ENCODE data around the gene BCAN. TPM values are rescaled to one million over a fixed set of nuclear protein-coding genes. Genes with fewer than 3 reads are reported as not detected.

BCAN gene
- total RNA-seq, 1 donor from 2014 or later, result 0.11 TPM

DNA sequence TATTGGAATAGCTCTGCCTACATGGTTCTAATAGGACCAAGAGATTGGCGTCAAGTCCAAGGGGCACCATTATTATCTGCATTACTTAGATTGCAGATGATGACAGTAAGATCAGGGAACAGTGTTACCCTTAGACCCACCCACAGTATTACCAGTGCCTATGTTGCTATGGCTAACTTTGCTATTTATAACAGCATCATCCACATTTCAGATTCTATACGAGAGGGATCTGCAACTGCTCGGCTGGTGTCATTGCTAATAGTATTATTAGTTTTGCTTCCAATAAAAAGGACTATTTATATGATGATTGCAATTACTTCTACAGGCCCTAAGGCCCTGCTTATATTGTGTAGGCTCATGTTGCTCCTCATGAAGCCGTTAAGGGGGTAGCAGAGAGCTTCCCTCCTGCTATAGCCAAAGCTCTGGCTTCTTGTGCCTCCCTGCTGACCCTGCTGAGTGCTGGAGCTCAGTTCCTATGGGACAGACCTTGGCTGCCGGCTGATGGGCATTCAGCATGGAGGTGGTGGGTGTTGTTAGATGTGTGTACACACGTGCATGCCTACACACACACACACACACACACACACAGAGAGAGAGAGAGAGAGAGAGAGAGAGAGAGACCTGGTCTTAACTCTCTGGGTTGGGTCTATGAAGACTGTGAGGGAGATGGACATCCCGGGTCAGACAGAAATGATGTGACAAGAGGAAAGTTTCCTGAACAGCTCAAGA lies 1.3 kb downstream of the BCAN start:
- DNase-seq (ENCODE audit: low read depth), result no peak

DNA sequence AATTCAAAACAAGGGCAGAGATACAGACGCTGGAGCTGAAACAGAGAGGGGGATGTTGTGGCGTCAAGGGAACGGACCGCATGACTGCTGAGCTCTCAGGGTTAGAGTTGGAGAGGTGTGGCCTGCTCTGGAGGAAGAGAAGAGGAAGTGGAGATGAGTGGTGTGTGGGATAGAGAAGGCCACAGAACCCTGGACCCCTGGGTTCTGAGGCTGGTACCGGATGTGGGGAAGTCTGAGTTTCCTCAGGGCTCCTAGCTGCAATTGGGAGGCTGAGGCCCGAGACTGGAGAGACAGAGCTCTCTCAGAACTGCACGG lies 1.8 kb downstream of the BCAN start:
- no peak for DNase-seq (ENCODE audit: low read depth)

GRCh38 chr1:156644146-156644545 lies 2.2 kb downstream of the BCAN start:
- no peak for DNase-seq (ENCODE audit: low read depth)

DNA sequence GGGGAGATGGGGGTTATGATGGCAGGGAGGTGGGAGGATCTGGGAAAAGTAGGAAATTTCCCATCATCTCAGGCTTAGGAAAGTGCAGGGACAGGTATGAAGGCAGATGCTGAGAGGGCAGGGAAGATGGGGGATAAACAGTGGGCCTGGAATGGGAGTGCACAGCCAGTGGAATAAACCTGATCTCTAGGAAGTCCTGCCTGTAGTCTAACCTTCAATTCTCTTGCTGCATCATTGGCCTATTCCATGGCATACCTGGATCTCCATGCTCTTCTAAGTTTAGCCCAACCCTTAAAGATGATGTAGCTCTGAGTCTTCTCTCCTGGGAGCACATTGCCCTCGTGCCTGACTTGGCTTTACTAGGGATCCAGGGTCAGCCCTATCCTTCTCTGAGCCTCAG lies 2.7 kb downstream of the BCAN start:
- DNase-seq (ENCODE audit: low read depth), result no peak

- DNase-seq (ENCODE audit: low read depth), result no peak
These were observed 3.1 kb downstream of the BCAN start for GRCh38 chr1:156645056-156645455.

DNA sequence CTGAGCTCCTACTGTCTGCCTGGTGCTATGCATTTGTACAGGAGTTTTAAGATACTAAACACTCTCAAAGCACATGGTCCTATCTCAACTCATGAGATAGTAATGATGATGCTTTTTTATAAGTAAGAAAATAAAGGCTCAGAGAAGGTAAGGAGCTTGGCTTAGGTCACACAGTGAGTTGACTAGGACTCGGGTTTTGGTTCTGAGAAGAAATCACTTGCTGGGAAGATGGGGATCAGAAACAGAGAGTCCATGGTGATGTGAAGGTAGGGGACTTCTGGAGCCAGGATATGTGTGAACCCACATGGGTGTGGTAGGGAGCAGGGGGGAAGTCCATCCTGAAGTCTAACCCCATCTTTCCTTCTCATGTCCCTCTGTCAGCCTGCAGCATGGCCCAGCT lies 3.7 kb downstream of the BCAN start:
- no peak for DNase-seq (ENCODE audit: low read depth)

DNA sequence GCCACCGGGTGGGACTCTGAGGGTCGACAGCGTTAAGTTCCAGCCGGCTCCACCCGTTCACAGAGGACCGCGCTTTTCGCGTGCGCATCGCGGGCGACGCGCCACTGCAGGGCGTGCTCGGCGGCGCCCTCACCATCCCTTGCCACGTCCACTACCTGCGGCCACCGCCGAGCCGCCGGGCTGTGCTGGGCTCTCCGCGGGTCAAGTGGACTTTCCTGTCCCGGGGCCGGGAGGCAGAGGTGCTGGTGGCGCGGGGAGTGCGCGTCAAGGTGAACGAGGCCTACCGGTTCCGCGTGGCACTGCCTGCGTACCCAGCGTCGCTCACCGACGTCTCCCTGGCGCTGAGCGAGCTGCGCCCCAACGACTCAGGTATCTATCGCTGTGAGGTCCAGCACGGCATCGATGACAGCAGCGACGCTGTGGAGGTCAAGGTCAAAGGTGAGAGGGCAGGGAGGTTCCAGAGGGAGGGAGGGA lies 4.9 kb downstream of the BCAN start:
- DNase-seq (ENCODE audit: low read depth), result no peak

- DNase-seq (ENCODE audit: low read depth), result no peak
These were observed 5.4 kb downstream of the BCAN start for GRCh38 chr1:156647351-156647750.

GRCh38 chr1:156648496-156648895 lies 6.6 kb downstream of the BCAN start:
- no peak for DNase-seq (ENCODE audit: low read depth)

GRCh38 chr1:156648951-156649350 lies 7.0 kb downstream of the BCAN start:
- peak; percentile 38 for DNase-seq (ENCODE audit: low read depth)

DNA sequence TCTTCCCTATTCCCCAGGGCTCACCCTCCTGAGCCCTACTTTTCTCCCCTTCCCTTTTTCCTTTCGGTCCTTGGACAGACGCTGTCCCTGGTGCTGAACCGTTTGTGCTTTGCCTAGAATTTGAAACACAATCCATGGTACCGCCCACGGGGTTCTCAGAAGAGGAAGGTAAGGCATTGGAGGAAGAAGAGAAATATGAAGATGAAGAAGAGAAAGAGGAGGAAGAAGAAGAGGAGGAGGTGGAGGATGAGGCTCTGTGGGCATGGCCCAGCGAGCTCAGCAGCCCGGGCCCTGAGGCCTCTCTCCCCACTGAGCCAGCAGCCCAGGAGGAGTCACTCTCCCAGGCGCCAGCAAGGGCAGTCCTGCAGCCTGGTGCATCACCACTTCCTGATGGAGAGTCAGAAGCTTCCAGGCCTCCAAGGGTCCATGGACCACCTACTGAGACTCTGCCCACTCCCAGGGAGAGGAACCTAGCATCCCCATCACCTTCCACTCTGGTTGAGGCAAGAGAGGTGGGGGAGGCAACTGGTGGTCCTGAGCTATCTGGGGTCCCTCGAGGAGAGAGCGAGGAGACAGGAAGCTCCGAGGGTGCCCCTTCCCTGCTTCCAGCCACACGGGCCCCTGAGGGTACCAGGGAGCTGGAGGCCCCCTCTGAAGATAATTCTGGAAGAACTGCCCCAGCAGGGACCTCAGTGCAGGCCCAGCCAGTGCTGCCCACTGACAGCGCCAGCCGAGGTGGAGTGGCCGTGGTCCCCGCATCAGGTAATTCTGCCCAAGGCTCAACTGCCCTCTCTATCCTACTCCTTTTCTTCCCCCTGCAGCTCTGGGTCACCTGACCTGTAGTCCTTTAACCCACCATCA lies 10.4 kb downstream of the BCAN start:
- DNase-seq (ENCODE audit: low read depth), result peak; percentile 79

DNA sequence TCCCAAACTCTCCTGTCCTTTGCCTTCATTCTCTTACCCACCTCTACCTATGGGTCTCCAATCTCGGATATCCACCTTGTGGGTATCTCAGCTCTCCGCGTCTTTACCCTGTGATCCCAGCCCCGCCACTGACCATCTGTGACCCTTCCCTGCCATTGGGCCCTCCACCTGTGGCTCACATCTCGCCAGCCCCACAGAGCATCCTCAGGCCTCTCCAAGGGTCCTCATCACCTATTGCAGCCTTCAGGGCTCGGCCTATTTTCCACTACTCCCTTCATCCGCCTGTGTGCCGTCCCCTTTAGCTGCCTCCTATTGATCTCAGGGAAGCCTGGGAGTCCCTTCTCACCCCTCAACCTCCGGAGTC lies 11.1 kb downstream of the BCAN start:
- no peak for DNase-seq (ENCODE audit: low read depth)

- no peak for DNase-seq (ENCODE audit: low read depth)
These were observed 12.8 kb downstream of the BCAN start for GRCh38 chr1:156654700-156655099.

- DNase-seq (ENCODE audit: low read depth), result no peak
These were observed 13.4 kb downstream of the BCAN start for GRCh38 chr1:156655151-156655903.

- no peak for DNase-seq (ENCODE audit: low read depth)
These were observed 14.1 kb downstream of the BCAN start for GRCh38 chr1:156655904-156656516.

DNA sequence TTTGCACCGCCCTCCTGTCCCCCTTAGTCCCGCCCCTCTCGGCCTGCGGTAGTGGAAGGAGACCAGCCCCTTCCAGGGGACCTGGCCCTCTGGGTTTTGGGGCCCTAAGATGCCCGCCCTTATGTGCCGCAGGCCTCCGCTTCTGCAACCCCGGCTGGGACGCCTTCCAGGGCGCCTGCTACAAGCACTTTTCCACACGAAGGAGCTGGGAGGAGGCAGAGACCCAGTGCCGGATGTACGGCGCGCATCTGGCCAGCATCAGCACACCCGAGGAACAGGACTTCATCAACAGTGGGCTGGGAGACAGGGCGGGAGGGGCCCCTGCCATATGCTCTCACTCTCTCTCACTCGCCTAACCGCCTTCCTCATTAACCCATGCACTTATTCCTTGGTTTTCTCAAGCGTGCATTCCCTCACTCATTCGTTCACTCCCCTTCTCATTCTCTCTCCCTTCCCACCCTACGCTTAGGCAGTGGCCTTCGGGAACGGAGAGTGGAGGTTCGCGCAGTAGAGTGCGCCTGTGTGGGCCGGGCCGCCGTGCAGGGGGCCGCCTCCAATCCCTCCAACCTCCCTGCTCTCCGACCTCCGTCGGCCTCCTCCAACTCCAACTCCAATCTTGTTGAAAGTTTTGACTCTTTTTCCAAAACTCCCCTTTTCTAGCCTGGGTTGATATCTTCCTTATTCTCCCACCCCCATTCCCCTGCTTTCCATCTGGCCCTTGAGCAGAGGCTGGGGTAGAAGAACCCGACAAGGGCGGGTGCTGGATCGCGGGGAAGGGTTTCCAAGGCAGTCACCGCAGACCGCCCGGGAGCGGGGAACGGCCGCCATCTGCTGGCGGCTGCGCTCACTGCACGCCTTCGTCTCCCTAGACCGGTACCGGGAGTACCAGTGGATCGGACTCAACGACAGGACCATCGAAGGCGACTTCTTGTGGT lies 15.2 kb downstream of the BCAN start:
- peak; percentile 65 for DNase-seq (ENCODE audit: low read depth)

GRCh38 chr1:156657741-156658319 lies 15.9 kb downstream of the BCAN start:
- DNase-seq (ENCODE audit: low read depth), result peak; percentile 21

DNA sequence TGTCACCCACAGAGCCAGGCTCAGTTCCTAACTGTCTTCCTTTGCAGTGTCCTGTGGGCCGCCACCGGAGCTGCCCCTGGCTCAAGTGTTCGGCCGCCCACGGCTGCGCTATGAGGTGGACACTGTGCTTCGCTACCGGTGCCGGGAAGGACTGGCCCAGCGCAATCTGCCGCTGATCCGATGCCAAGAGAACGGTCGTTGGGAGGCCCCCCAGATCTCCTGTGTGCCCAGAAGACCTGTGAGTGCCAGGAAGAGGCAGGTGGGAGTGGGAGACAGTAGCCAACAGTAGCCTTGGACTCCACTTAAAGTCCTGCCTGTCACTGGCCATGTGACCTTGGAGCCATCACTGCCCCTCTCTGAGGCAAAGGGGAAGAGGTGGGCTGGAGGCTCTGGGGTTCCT lies 16.6 kb downstream of the BCAN start:
- no peak for DNase-seq (ENCODE audit: low read depth)

- DNase-seq (ENCODE audit: low read depth), result no peak
These were observed 17.1 kb downstream of the BCAN start for GRCh38 chr1:156658945-156659574.

DNA sequence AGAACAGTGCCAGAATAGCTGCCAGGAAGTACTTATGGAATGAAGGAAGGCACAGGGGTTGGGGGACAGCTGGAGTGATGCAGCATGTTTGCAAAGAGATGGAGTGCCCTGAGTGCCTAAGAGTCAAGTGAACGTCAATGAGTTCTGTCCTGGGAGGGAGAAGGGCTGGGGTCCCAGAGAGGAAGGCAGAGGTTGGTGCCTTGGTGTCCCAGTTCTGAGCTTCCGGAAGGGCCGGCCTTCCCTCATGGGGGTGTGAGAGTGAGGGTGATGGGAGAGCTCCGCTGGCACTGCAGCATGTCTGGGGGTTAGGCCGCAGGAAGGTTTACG lies 17.7 kb downstream of the BCAN start:
- no peak for DNase-seq (ENCODE audit: low read depth)

Measured in myocyte (in vitro differentiated cells).